HEK293 (cell line): Measurements from ENCODE around the gene IRX4.

Source experiments
- CTCF ChIA-PET: fragments of 350-600 bp; formaldehyde crosslinking; extraction: SDS; loops from one replicate; lab custom pipeline; 2021; ENCODE audit warnings: antibody characterized with exemption; lab: Yijun Ruan, JAX
- POLR2A ChIA-PET: fragments of 300-600 bp; formaldehyde crosslinking; extraction: SDS; loops from one replicate; lab custom pipeline; 2020; ENCODE audit warnings: antibody characterized with exemption, inconsistent platforms; lab: Yijun Ruan, JAX
- H3K27ac ChIP-seq: fragments of 200-500 bp; sonication (Bioruptor generic); 2 replicates; pipeline ENCODE4 v1.5.1; 2014; ENCODE audit warnings: low read depth, low read length, control low read depth, inconsistent platforms; ENCODE audit errors: extremely low read depth
- H3K36me3 ChIP-seq, 2 experiments: fragments of 200-500 bp in 1 of 2; sonication (Bioruptor generic) in 1 of 2; 1 replicate in 1 of 2; 2 replicates in 1 of 2; pipeline ENCODE4 v1.5.1; 2014 to 2017; ENCODE audit warnings: inconsistent platforms in 2 of 2, low read length in 2 of 2; ENCODE audit not compliant: control insufficient read depth in 2 of 2, insufficient read depth in 1 of 2
- H3K4me1 ChIP-seq: fragments of 200-500 bp; sonication (Bioruptor generic); 2 replicates; pipeline ENCODE4 v1.5.1; 2014; ENCODE audit warnings: mild to moderate bottlenecking, low read length, inconsistent platforms; ENCODE audit not compliant: control insufficient read depth, insufficient read depth
- H3K4me3 ChIP-seq: 2 replicates; pipeline ENCODE4 v1.5.1; 2011; ENCODE audit warnings: low read depth, mild to moderate bottlenecking, control low read depth, low read length, moderate library complexity
- H3K9me3 ChIP-seq: fragments of 200-500 bp; sonication (Bioruptor generic); 2 replicates; pipeline ENCODE4 v1.5.1; 2014; ENCODE audit warnings: low read depth, low read length, inconsistent platforms; ENCODE audit not compliant: control insufficient read depth, insufficient read depth
- AEBP2 ChIP-seq: fragments of 450-650 bp; formaldehyde crosslinking; IDR thresholded peaks from 2 replicates; pipeline ENCODE4 v1.5.1; 2016; ENCODE audit warnings: missing biosample characterization, missing genetic modification characterization, borderline replicate concordance
- GLIS2 ChIP-seq: fragments of 450-650 bp; formaldehyde crosslinking; IDR thresholded peaks from 2 replicates; pipeline ENCODE4 v1.5.1; 2016; ENCODE audit warnings: missing biosample characterization, missing genetic modification characterization
- KLF1 ChIP-seq: fragments of 450-650 bp; formaldehyde crosslinking; IDR thresholded peaks from 2 replicates; pipeline ENCODE4 v1.5.1; 2016; ENCODE audit warnings: missing biosample characterization, missing genetic modification characterization
- MYNN ChIP-seq: fragments of 450-650 bp; formaldehyde crosslinking; IDR thresholded peaks from 2 replicates; pipeline ENCODE4 v1.5.1; 2016; ENCODE audit warnings: missing biosample characterization, missing genetic modification characterization, borderline replicate concordance
- OSR2 ChIP-seq: fragments of 450-650 bp; formaldehyde crosslinking; IDR thresholded peaks from 2 replicates; pipeline ENCODE4 v1.5.1; 2016; ENCODE audit warnings: missing biosample characterization, missing genetic modification characterization
- TCF7L2 ChIP-seq: IDR thresholded peaks from 2 replicates; pipeline ENCODE4 v1.6.1; 2011; ENCODE audit warnings: low read depth, mild to moderate bottlenecking, inconsistent platforms, low read length, moderate library complexity, borderline replicate concordance
- ZBTB6 ChIP-seq: fragments of 450-650 bp; formaldehyde crosslinking; IDR thresholded peaks from 2 replicates; pipeline ENCODE4 v1.5.1; 2017; ENCODE audit warnings: missing biosample characterization, missing genetic modification characterization
- ZNF16 ChIP-seq: fragments of 450-650 bp; formaldehyde crosslinking; IDR thresholded peaks from 2 replicates; pipeline ENCODE4 v1.5.1; 2016; ENCODE audit warnings: low read depth, missing biosample characterization, missing genetic modification characterization
- ZNF211 ChIP-seq: fragments of 450-650 bp; formaldehyde crosslinking; IDR thresholded peaks from 2 replicates; pipeline ENCODE4 v1.5.1; 2016; ENCODE audit warnings: low read depth, missing biosample characterization, missing genetic modification characterization
- ZNF280D ChIP-seq: fragments of 450-650 bp; formaldehyde crosslinking; IDR thresholded peaks from 2 replicates; pipeline ENCODE4 v1.5.1; 2016; ENCODE audit warnings: missing biosample characterization, missing genetic modification characterization
- ZNF324 ChIP-seq: fragments of 450-650 bp; formaldehyde crosslinking; IDR thresholded peaks from 2 replicates; pipeline ENCODE4 v1.5.1; 2016; ENCODE audit warnings: missing biosample characterization, missing genetic modification characterization
- ZNF354C ChIP-seq: fragments of 450-650 bp; formaldehyde crosslinking; IDR thresholded peaks from 2 replicates; pipeline ENCODE4 v1.5.1; 2016; ENCODE audit warnings: missing biosample characterization, missing genetic modification characterization, low read depth, borderline replicate concordance
- ZNF530 ChIP-seq: fragments of 450-650 bp; formaldehyde crosslinking; IDR thresholded peaks from 2 replicates; pipeline ENCODE4 v1.5.1; 2016; ENCODE audit warnings: low read depth, missing biosample characterization, missing genetic modification characterization
- ZNF596 ChIP-seq: fragments of 450-650 bp; IDR thresholded peaks from 2 replicates; pipeline ENCODE4 v1.5.0; 2018; ENCODE audit warnings: missing biosample characterization, mild to moderate bottlenecking, missing genetic modification characterization, moderate library complexity
- ZNF621 ChIP-seq: fragments of 450-650 bp; formaldehyde crosslinking; IDR thresholded peaks from 2 replicates; pipeline ENCODE4 v1.5.1; 2017; ENCODE audit warnings: missing biosample characterization, missing genetic modification characterization
- ZNF624 ChIP-seq: fragments of 450-650 bp; formaldehyde crosslinking; IDR thresholded peaks from 2 replicates; pipeline ENCODE4 v1.5.1; 2017; ENCODE audit warnings: missing biosample characterization, missing genetic modification characterization
- ZNF664 ChIP-seq: fragments of 450-650 bp; formaldehyde crosslinking; IDR thresholded peaks from 2 replicates; pipeline ENCODE4 v1.5.1; 2016; ENCODE audit warnings: missing biosample characterization, missing genetic modification characterization
- ZNF692 ChIP-seq: fragments of 450-650 bp; formaldehyde crosslinking; IDR thresholded peaks from 2 replicates; pipeline ENCODE4 v1.5.1; 2016; ENCODE audit warnings: missing biosample characterization, missing genetic modification characterization
- ZNF76 ChIP-seq: fragments of 450-650 bp; formaldehyde crosslinking; IDR thresholded peaks from 2 replicates; pipeline ENCODE4; 2016; ENCODE audit warnings: low read depth, missing biosample characterization, missing genetic modification characterization, borderline replicate concordance
- ZSCAN23 ChIP-seq: fragments of 450-650 bp; formaldehyde crosslinking; IDR thresholded peaks from 2 replicates; pipeline ENCODE4 v1.5.1; 2016; ENCODE audit warnings: missing biosample characterization, missing genetic modification characterization

IRX4 gene

GRCh38 chr5:1911773-1912235 lies 29.1 kb upstream of the IRX4 start:
- POLR2A ChIA-PET, result no interaction called here
- Histone ChIP-seq H3K4me1 (no peaks in the 10 kb centered on the region), H3K4me3 (no peak overlapping the region), H3K27ac (no peak overlapping the region), H3K9me3 (no peaks in the 10 kb centered on the region), H3K36me3 (no peaks in the 10 kb centered on the region)
- TF ChIP-seq KLF1 (tag by site-specific recombination), result 0 out of 2 replicates have a peak, but pooled peaks have one; percentile 10
- TF ChIP-seq ZSCAN23, result no peak
- CTCF ChIA-PET, result no interaction called here

GRCh38 chr5:1910861-1911772 lies 28.4 kb upstream of the IRX4 start:
- H3K4me3 ChIP-seq, result no peak overlapping the region
- no peaks in the 10 kb centered on the region for H3K36me3 ChIP-seq
- no peak overlapping the region for H3K27ac ChIP-seq
- POLR2A ChIA-PET, result no interaction called here
- H3K9me3 ChIP-seq, result no peaks in the 10 kb centered on the region
- CTCF ChIA-PET, result interaction anchor here (0.6 kb wide), 1 partner anchor 11 kb away, joined by 3 read pairs; no protein-coding TSS in a partner anchor
- no peaks in the 10 kb centered on the region for H3K4me1 ChIP-seq
- TF ChIP-seq ZNF530 (tag by site-specific recombination) (no peak), ZNF596 (tag by site-specific recombination) (no peak)

GRCh38 chr5:1910081-1910760 lies 27.5 kb upstream of the IRX4 start:
- CTCF ChIA-PET, result interaction anchor here (0.6 to 0.7 kb wide), 2 partner anchors 10 to 1183 kb away, joined by 3 read pairs; no protein-coding TSS in a partner anchor
- no peak for TF ChIP-seq ZNF280D (tag by site-specific recombination)
- no peak for TF ChIP-seq ZNF354C
- no peak for TF ChIP-seq MYNN (tag by site-specific recombination)
- no peak for TF ChIP-seq ZNF324 (tag by site-specific recombination)
- TF ChIP-seq ZNF211 (tag by site-specific recombination), result no peak
- no peak for TF ChIP-seq AEBP2 (tag by site-specific recombination)
- TF ChIP-seq ZNF624 (tag by site-specific recombination), result no peak
- TF ChIP-seq ZBTB6 (tag by site-specific recombination), result no peak
- TF ChIP-seq ZNF621 (tag by site-specific recombination), result no peak
- no peak for TF ChIP-seq ZNF530 (tag by site-specific recombination)
- no peak for TF ChIP-seq GLIS2
- TF ChIP-seq ZNF76 (tag by site-specific recombination), result no peak
- TF ChIP-seq ZNF664 (tag by site-specific recombination), result no peak
- TF ChIP-seq ZNF16, result no peak
- no peak for TF ChIP-seq OSR2 (tag by site-specific recombination)
- no peak for TF ChIP-seq TCF7L2
- no peak for TF ChIP-seq ZNF692 (tag by site-specific recombination)

More at GRCh38 chr5:1910081-1910760, 27.5 kb upstream of the IRX4 start:
- POLR2A ChIA-PET, result no interaction called here
- H3K9me3 ChIP-seq, result peaks cover 2% of the 10 kb centered on the region
- no peaks in the 10 kb centered on the region for H3K4me1 ChIP-seq
- H3K36me3 ChIP-seq, result no peaks in the 10 kb centered on the region
- H3K27ac ChIP-seq, result no peak overlapping the region
- no peak overlapping the region for H3K4me3 ChIP-seq
